ENCODE measurements around the gene GRN. TPM values are rescaled to one million over a fixed set of nuclear protein-coding genes. Genes with fewer than 3 reads are reported as not detected.

GRN gene
- total RNA-seq, 1 experiment from 2014 or later: 206 TPM

- no peak for TF ChIP-seq RAD21 (IDR thresholded peaks at IDR 0.05; ENCODE audit: low read depth)
Measured at GRCh38 chr17:44359006-44359405, 13.9 kb downstream of the GRN start (continued).

- no peak for ATAC-seq
- Histone ChIP-seq H3K4me2 (ENCODE audit: low read length) (no peak overlapping the region), H3K36me3 (ENCODE audit: control insufficient read depth in 1 of 2, insufficient read depth in 2 of 2, low read length in 2 of 2) (no peaks in the 10 kb centered on the region), H2AFZ (ENCODE audit: low read depth, low read length, poor library complexity, severe bottlenecking) (no peak overlapping the region), H3K9ac (ENCODE audit: low read length) (no peak overlapping the region), H4K20me1 (ENCODE audit: insufficient read depth) (no peaks in the 10 kb centered on the region), H3K9me3 (ENCODE audit: control insufficient read depth in 1 of 2, insufficient read depth in 1 of 2, low read depth in 1 of 2, low read length in 2 of 2) (no peaks in the 10 kb centered on the region), H3K4me3 (replicated peaks in 1 of 2; ENCODE audit: low read depth in 1 of 2, low read length in 2 of 2) (no peak overlapping the region), H3K27me3 (ENCODE audit: insufficient read depth, low read length) (no peaks in the 10 kb centered on the region), H3K4me1 (ENCODE audit: control insufficient read depth in 1 of 2, insufficient read depth in 2 of 2, low read length in 2 of 2) (peaks cover 7 to 27% of the 10 kb centered on the region in 2 experiments; a peak in 3 of 4 replicates), H3K79me2 (ENCODE audit: insufficient read depth, low read length) (no peaks in the 10 kb centered on the region), H3K27ac (ENCODE audit: low read depth, low read length) (no peak overlapping the region), H3K9me2 (ENCODE audit: insufficient read depth) (no peaks in the 10 kb centered on the region)
- no TSS peak for BruUV-seq (replicated peaks)
- intact Hi-C loops (cut with micrococcal nuclease): loop anchor here (10.0 kb wide), 1 partner anchor 455 kb away; the partner anchor contains the start of gene MPP2
- POLR2A ChIA-PET: interaction anchor here (1.0 kb wide), 1 partner anchor 191 kb away, joined by 4 read pairs; no protein-coding TSS in a partner anchor
- CTCF ChIA-PET: interaction anchor here (0.9 to 1.5 kb wide), 2 partner anchors 8 to 16 kb away, joined by 3 read pairs; no protein-coding TSS in a partner anchor
- DNase-seq (ENCODE audit: low read depth, low spot score): no peak
- RAD21 ChIA-PET (ENCODE audit: low non-redundant PET in 1 of 2, low total read pairs in 2 of 2, uncharacterized antibody in 2 of 2, unreplicated experiment in 2 of 2): no interaction called here
- TF ChIP-seq MAX (IDR thresholded peaks at IDR 0.05): no peak
- no peak for TF ChIP-seq CEBPB (IDR thresholded peaks at IDR 0.05; ENCODE audit: low read depth)
Measured at GRCh38 chr17:44359458-44360143, 14.5 kb downstream of the GRN start.

GRCh38 chr17:44360144-44360533, 15.0 kb downstream of the GRN start:
- no peaks in the 10 kb centered on the region for H3K27me3 ChIP-seq (ENCODE audit: insufficient read depth, low read length)
- peaks cover 7 to 27% of the 10 kb centered on the region in 2 experiments; a peak in 3 of 4 replicates for H3K4me1 ChIP-seq (ENCODE audit: control insufficient read depth in 1 of 2, insufficient read depth in 2 of 2, low read length in 2 of 2)
- H4K20me1 ChIP-seq (ENCODE audit: insufficient read depth): no peaks in the 10 kb centered on the region
- no peak for ATAC-seq
- TF ChIP-seq REST (IDR thresholded peaks at IDR 0.05; ENCODE audit: low read depth) (no peak), CBX3 (IDR thresholded peaks at IDR 0.05; ENCODE audit: low read depth) (no peak), JUND (IDR thresholded peaks at IDR 0.05) (no peak), ELF1 (IDR thresholded peaks at IDR 0.05; ENCODE audit: borderline replicate concordance, low read depth) (no peak), SP1 (IDR thresholded peaks at IDR 0.05; ENCODE audit: low read depth) (no peak), YY1 (IDR thresholded peaks at IDR 0.05; ENCODE audit: extremely low read depth, insufficient replicate concordance, low read depth, low read length) (no peak), EGR1 (IDR thresholded peaks at IDR 0.05; ENCODE audit: low read depth) (no peak), POLR2AphosphoS5 (IDR thresholded peaks at IDR 0.05; ENCODE audit: low read depth, low read length) (no peak), POLR2A (IDR thresholded peaks at IDR 0.05; ENCODE audit: borderline replicate concordance, extremely low read depth, insufficient read depth, insufficient read length) (no peak), RAD21 (IDR thresholded peaks at IDR 0.05; ENCODE audit: low read depth) (no peak)
- intact Hi-C loops (cut with micrococcal nuclease): loop anchor here (10.0 kb wide), 1 partner anchor 455 kb away; the partner anchor contains the start of gene MPP2
- H3K79me2 ChIP-seq (ENCODE audit: insufficient read depth, low read length): no peaks in the 10 kb centered on the region
- H3K36me3 ChIP-seq (ENCODE audit: control insufficient read depth in 1 of 2, insufficient read depth in 2 of 2, low read length in 2 of 2): no peaks in the 10 kb centered on the region
- ChIA-PET CTCF (interaction anchor here (0.9 to 1.5 kb wide), 2 partner anchors 9 to 16 kb away, joined by 3 read pairs; no protein-coding TSS in a partner anchor), RAD21 (ENCODE audit: low non-redundant PET in 1 of 2, low total read pairs in 2 of 2, uncharacterized antibody in 2 of 2, unreplicated experiment in 2 of 2) (no interaction called here), POLR2A (no interaction called here)
- H3K4me3 ChIP-seq (replicated peaks in 1 of 2; ENCODE audit: low read depth in 1 of 2, low read length in 2 of 2): no peak overlapping the region
- BruUV-seq (replicated peaks): no TSS peak
- no peaks in the 10 kb centered on the region for H3K9me3 ChIP-seq (ENCODE audit: control insufficient read depth in 1 of 2, insufficient read depth in 1 of 2, low read depth in 1 of 2, low read length in 2 of 2)
- no peak overlapping the region for H3K4me2 ChIP-seq (ENCODE audit: low read length)
- H3K9me2 ChIP-seq (ENCODE audit: insufficient read depth): no peaks in the 10 kb centered on the region
- H3K9ac ChIP-seq (ENCODE audit: low read length): no peak overlapping the region
- no peak for DNase-seq (ENCODE audit: low read depth, low spot score)
- no peak overlapping the region for H3K27ac ChIP-seq (ENCODE audit: low read depth, low read length)
- no peak overlapping the region for H2AFZ ChIP-seq (ENCODE audit: low read depth, low read length, poor library complexity, severe bottlenecking)

Measured in HCT116 (cell line).